T47D (cell line): ENCODE data around the gene PRCC.
A peak's percentile ranks its signal among the peaks of the same experiment; 100 is the strongest.

ENCODE experiments used
- DNase-seq, 2 experiments: peaks; one replicate each; pipeline versions ENCODE4 v3.0.0 to v3.0.0-alpha.2; 2011 to 2012; ENCODE audit warnings: low read depth in 1 of 2, low spot score in 1 of 2
- JUND ChIP-seq: IDR thresholded peaks from 2 replicates; pipeline ENCODE4 v1.6.1; 2012; ENCODE audit warnings: low read depth
- in situ Hi-C: cut with HindIII; loops from 2 replicates; pipeline ENCODE4 v1.10.0; 2016; ENCODE audit warnings: low sequenced_read_pairs, low pct_unique_long_range_greater_than_20kb

Gene PRCC

DNA sequence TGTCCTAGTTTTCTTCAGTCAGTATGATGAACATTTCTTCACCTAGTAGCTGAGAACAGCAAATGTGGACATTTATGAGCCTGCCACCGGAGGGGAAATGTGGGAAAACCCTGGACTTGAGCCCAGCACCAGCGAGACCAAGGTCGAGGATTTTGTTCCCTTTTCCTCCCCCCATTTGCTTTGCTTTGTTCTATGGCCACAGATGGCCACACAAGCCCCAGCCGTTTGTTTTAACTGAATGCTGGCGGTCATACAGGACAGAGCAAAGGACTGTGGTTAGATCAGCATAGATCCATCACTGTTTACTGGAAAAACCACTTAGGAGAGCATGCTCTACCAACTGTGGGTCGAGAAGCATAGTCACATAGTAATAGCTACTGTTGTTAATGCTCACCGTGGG is 28.5 kb downstream of the PRCC start:
- in situ Hi-C loops = no loop called here
- no peak for TF ChIP-seq JUND
- DNase-seq = no peak

DNA sequence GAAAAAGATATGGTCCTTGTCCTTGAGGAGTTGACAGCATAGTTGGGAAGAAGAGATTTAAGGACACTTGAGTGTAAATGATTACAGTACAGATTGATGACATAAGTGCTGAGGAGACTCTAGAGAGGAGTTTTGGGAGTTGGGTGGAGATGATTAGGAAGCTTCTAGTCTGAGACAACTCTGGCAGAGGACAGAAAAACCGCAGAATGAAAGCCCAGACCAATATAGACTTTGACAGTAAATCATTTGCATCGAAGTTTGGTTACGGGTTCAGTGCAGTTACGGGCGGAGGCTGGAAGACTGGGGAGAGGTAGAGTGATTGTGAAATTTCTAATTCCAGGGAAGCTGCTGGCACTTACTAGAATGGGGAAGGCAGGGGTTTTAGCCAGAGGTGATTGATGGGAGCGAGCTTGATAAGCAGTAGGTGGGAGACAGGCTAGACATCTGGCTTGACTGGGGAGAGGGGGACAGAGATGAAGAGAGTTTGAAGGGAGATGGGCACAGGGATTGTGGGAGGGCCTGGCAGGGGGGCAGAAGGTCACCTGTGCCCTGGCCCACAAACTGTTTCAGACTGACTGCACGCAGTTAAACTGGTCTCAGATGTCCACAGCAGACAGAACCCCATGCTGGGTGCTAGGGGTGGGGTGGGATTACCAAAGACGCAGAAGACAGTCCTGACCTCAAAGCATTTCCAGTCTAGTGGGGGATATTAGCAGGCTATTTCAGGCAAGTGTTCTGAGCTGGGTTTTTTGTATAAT is 29.2 kb downstream of the PRCC start:
- TF ChIP-seq JUND = no peak
- in situ Hi-C loops = no loop called here
- DNase-seq = no peak

DNA sequence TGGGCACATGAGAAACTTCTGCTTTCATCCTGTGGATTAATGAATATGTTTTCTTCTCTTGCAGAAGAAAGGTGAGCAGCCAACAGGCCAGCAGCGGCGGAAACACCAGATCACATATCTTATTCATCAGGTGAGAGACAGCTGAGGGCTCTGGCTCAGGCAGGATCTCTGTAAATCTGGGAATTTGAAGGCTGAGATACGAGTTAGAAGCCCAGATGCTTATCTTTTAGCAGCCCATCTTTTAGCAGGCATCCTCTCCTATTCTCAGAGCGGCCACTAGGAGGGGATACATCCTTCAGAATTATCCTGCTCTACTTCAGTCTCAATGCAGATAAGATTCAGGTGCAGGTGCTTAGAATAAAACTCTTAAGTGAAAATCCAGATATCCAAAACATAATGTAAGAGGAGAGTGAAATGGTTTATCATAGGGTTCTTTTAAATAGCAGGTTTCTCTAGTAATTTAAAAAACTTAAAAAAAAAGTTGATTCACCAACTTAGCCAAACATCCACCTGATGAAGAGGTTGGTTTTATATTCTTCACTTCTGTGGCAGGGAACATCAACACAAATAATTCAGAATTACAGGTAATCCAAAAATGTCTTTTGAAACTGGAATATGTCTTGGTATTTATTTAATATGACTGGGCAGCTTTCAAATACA is 30.0 kb downstream of the PRCC start:
- in situ Hi-C loops = no loop called here
- no peak for TF ChIP-seq JUND
- DNase-seq = peak; percentile 48 to 78

DNA sequence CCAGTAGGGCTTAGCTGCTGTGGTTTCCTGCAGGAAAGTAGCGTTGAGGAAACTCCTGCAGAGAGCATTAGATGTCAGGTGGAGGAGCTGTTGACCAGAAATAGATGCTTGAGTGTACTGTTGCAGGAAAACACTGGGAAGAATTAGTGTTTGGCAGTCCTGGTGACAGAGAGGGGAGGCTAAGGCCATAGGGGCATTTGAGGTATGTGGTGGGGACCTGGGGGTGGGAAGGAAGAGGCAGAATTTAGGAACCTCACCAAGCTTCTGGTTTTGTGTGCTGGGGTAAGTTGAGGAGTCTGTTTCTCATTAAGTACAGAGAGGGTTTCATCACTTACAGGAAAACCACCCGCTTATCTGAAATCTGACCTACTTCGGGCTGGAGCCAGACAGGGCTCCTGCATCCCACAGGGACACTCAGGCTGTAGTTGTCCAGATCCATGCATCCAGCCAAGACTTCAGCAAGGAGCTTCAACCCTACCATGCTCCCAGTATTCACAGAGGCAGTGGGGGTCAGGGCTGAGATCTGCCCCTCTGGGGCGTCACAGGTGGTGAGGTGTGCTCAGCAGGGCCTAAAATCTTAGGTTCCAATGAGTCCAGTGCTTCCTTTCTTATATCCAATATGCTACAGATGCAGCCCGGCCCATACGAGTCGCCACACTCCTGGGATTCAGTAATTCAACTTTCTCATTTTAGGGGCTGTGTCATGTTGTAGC is 34.2 kb downstream of the PRCC start:
- peak in 1 of 2 experiments; percentile 30 for DNase-seq
- in situ Hi-C loops = no loop called here

DNA sequence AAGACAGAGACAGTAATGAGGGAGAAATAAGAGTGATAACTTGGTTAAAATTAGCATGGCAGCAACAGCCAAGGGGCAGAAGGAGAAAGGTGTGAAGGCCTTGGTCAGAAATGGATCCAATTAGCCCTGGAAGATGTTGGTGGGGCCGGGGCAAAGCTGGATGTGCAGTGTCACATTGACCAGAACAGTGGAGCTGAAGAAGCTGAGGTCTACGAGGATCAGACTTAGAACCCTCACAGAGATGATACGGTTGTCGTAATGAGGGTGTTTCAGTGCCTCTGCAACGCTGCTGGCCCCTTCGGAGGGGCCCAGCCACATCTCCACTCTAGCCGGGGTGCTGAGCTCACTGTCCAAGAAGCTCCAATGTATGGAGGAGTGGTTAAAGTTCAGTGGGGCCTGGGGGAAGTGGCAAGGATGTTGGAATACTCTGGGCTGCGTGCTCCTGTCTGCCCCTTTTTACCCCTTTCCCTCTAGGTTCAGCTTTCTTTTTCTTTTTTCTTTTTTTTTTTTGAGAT is 35.1 kb downstream of the PRCC start:
- TF ChIP-seq JUND = no peak
- in situ Hi-C loops = no loop called here
- no peak for DNase-seq

More for the DNA sequence above, 34.2 kb downstream of the PRCC start:
- no peak for TF ChIP-seq JUND

- DNase-seq = no peak
- TF ChIP-seq JUND = no peak
- in situ Hi-C loops = no loop called here
These were observed 35.9 kb downstream of the PRCC start for GRCh38 chr1:156803086-156803851.

DNA sequence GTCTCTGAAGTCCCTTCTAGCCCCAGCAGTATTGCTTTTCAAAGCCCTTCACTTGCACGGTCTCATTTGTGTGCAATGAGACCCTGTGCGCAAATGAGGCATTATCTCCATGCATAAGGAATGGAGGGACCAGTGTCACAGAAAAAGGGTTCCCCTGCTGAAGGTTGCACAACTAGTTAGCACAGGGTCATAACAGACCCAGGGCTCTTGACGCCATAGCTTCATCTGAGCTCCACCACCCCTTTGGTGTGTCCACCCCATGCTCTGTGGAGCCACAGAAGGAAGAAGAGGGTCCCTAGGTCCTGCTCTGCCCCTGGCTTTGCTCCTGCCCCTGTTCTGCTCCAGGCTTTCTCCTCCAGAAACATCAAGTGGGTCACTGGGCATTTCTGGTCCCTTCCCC is 36.7 kb downstream of the PRCC start:
- in situ Hi-C loops = no loop called here
- DNase-seq = no peak
- no peak for TF ChIP-seq JUND

DNA sequence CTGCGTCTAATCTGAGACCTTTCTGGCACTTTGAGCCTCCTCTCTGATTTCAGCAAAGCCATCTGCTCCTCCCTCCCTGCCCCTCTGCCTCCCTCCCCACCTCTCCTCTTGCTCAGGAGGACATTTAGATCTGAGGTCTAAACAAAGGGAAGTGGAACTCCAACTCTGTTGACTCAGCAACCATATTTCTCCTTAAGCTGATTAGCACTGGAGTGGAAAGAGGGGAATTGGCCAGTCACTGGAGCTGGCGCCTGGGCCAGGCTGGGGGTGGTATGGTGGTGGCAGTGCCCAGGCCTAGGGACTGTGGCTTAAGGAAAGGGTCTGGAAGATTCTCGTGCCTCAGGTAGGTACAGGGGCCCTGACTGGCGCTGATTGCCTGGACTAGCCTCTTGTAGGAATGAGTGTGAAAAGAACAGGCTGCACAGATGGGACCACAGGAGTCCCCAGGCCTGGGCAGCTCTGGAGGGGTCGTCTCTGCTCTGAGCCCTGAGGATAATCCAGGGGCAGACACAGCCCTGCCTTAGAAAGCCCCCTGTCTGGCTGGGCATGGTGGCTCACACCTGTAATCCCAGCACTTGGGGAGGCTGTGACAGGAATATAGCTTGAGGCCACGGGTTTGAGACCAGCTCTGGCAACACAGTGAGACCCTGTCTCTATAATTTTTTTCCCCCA is 37.4 kb downstream of the PRCC start:
- DNase-seq = no peak
- TF ChIP-seq JUND = no peak
- in situ Hi-C loops = no loop called here

GRCh38 chr1:156805766-156806511 is 38.6 kb downstream of the PRCC start:
- in situ Hi-C loops = no loop called here
- TF ChIP-seq JUND = no peak
- DNase-seq = peak in 1 of 2 experiments; percentile 62

DNA sequence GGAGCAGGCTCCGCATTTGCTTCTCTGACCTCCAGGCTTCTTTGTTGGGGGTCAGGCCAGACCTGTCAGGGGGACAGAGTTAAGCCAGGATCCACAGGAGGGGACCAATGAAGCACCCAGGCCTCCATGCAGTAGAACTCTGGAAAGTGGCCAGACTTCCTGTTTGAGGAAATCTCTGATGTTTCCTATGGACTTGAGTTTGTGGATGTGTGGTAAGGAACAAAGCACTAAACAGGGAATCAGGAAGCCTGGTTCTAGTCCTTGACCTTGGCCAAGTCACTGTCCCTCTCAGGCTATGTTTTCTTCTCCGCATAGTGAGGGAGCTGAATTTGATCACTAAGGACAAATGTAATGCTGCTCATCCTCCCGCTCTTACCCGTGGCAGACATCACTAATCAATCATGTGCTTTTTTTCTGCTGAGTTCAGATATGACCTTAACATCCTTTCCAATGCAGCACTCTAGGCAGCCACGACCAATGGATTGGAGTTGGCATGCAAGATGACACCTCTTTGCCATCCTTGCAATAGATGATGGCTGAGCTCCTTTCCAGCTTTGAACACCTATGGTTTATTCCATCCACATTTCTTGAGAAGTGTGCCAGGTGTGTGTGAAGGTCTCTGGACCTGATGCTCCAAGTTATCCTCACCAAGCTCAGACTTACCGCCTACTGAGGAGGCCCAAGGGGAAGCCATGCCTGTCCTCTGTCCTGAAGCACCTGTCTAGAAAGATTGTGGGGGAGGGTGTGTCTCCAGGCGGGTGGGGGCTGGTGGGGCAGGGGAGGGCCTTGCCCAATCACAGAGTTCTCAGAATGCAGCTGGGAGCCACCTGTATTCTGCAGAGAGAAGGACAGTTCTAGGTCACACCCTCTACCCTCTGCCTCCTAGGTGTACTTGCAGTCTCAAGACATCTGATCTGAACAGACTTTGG is 39.4 kb downstream of the PRCC start:
- in situ Hi-C loops = no loop called here
- no peak for DNase-seq
- TF ChIP-seq JUND = no peak
